Keratinocyte (primary cell): ENCODE data around the gene YPEL4. TPM values are rescaled to one million over a fixed set of nuclear protein-coding genes. Genes with fewer than 3 reads are reported as not detected.

Experiments
- DNase-seq: peaks from one replicate; pipeline ENCODE4 v3.0.0-alpha.2; 2011; ENCODE audit warnings: low read depth, missing footprints, low spot score
- FAIRE-seq: peaks from 2 replicates; lab custom pipeline; 2011; peaks lifted over from hg19 to GRCh38; lab: Jason Lieb, UNC
- H2AFZ ChIP-seq: 2 replicates; pipeline ENCODE4 v1.6.0; 2012; ENCODE audit warnings: low read length, control low read depth, inconsistent platforms; ENCODE audit not compliant: control insufficient read depth
- H3K27ac ChIP-seq: 2 replicates; pipeline ENCODE4 v1.5.1; 2011; ENCODE audit warnings: low read length; ENCODE audit not compliant: control insufficient read depth, insufficient read depth
- H3K27me3 ChIP-seq: 3 replicates; pipeline ENCODE4 v1.6.0; 2011; ENCODE audit warnings: low read length; ENCODE audit not compliant: control insufficient read depth, insufficient read depth; ENCODE audit errors: extremely low read depth
- H3K36me3 ChIP-seq, 2 experiments: 2 replicates in 1 of 2; 3 replicates in 1 of 2; pipeline ENCODE4 v1.5.1; 2011; ENCODE audit warnings: low read length in 2 of 2, mild to moderate bottlenecking in 1 of 2; ENCODE audit not compliant: control insufficient read depth in 2 of 2, insufficient read depth in 2 of 2; ENCODE audit errors: extremely low read depth in 1 of 2
- H3K4me1 ChIP-seq: 3 replicates; pipeline ENCODE4 v1.5.1; 2011; ENCODE audit warnings: low read length; ENCODE audit not compliant: control insufficient read depth, insufficient read depth; ENCODE audit errors: extremely low read depth
- H3K4me2 ChIP-seq: 3 replicates; pipeline ENCODE4 v1.6.0; 2011; ENCODE audit warnings: low read depth, low read length; ENCODE audit not compliant: control insufficient read depth, insufficient read depth; ENCODE audit errors: extremely low read depth
- H3K4me3 ChIP-seq, 3 experiments: fragments of 200-600 bp in 1 of 3; sonication (generic) in 1 of 3; 2 replicates in 2 of 3; 3 replicates in 1 of 3; pipeline ENCODE4 v1.5.1; 2011 to 2016; ENCODE audit warnings: low read length in 3 of 3, mild to moderate bottlenecking in 3 of 3, control low read depth in 2 of 3, inconsistent platforms in 1 of 3, low read depth in 1 of 3, mixed read lengths in 1 of 3, mixed run types in 1 of 3, moderate library complexity in 1 of 3; ENCODE audit not compliant: control insufficient read depth in 2 of 3, insufficient read depth in 2 of 3; ENCODE audit errors: extremely low read depth in 1 of 3
- H3K79me2 ChIP-seq: 2 replicates; pipeline ENCODE4 v1.6.0; 2012; ENCODE audit warnings: low read length; ENCODE audit not compliant: control insufficient read depth, insufficient read depth
- H3K9ac ChIP-seq: 3 replicates; pipeline ENCODE4 v1.6.0; 2011; ENCODE audit warnings: low read length; ENCODE audit not compliant: control insufficient read depth, insufficient read depth; ENCODE audit errors: extremely low read depth
- H3K9me1 ChIP-seq: 3 replicates; pipeline ENCODE4 v1.6.0; 2011; ENCODE audit warnings: low read length; ENCODE audit not compliant: control insufficient read depth, insufficient read depth; ENCODE audit errors: extremely low read depth
- H3K9me3 ChIP-seq: 2 replicates; pipeline ENCODE4 v1.5.1; 2012; ENCODE audit warnings: low read depth, low read length; ENCODE audit not compliant: control insufficient read depth
- H4K20me1 ChIP-seq: 3 replicates; pipeline ENCODE4 v1.6.0; 2011; ENCODE audit warnings: low read length; ENCODE audit not compliant: control insufficient read depth, insufficient read depth; ENCODE audit errors: extremely low read depth
- EZH2 ChIP-seq: IDR thresholded peaks from one replicate; pipeline ENCODE4 v1.6.1; 2012; ENCODE audit warnings: inconsistent platforms, mild to moderate bottlenecking, low read length, moderate library complexity
- dilution Hi-C: fragments of 300-500 bp; cut with MboI; formaldehyde crosslinking; loops from one replicate; pipeline ENCODE4 v1.7.0; 2020; ENCODE audit warnings: low sequenced_read_pairs; ENCODE audit not compliant: extremely low pct_ligation_motif_present
- polyA plus RNA-seq, 5 experiments: library from polyadenylated mRNA; depleted of rRNA in 3 of 5; stranded (reverse) in 3 of 5; stranded (forward) in 1 of 5; unstranded in 1 of 5; fragments of >200 nt; gene quantifications; 1 replicate in 1 of 5; 2 replicates in 3 of 5; 3 replicates in 1 of 5; pipeline versions ENCODE4 v1.2.1 to v1.2.3, GENCODE V29; 2011 to 2012; ENCODE audit warnings: missing spikeins in 2 of 5, low read depth in 1 of 5, low replicate concordance in 1 of 5
- TF ChIP-seq, protein P1 (sequence below), 3 experiments: IDR thresholded peaks in 1 of 3; conservative IDR thresholded peaks in 1 of 3; optimal IDR thresholded peaks in 1 of 3; 2 replicates in 2 of 3; 3 replicates in 1 of 3; pipeline versions ENCODE3 to v1.5.1; 2011; ENCODE audit warnings: low read length in 3 of 3, mild to moderate bottlenecking in 3 of 3, moderate library complexity in 2 of 3, control low read depth in 1 of 3, inconsistent platforms in 1 of 3; ENCODE audit not compliant: insufficient read depth in 2 of 3; ENCODE audit errors: extremely low read depth in 1 of 3

Gene YPEL4
- polyA plus RNA-seq, 1 donor (not counting 4 experiments of a cell fraction or from before 2014, with no cell fraction given) = not detected

DNA sequence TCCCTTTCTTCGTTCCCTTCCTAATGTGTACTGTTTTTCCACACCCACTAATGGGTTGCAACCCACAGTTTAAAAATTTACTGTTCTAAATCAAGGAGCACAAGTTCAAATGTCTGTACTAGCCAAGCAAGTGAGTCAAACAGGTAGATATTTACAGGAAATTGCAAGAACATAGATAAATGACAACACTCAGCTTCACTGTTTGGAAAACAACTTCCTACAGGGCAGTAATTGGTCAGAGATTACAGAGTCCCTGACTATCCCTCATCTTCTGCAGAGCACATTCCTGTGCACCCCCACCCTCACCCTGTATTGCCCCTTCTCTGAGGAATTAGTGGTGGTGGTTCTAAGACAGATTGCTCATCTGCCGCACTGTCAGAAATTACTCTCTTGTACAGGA, 50.3 kb downstream of the YPEL4 start:
- dilution Hi-C loops = no loop called here
- Histone ChIP-seq H2AFZ (no peak overlapping the region), H3K4me1 (peaks cover 6% of the 10 kb centered on the region), H3K27ac (no peak overlapping the region), H4K20me1 (no peaks in the 10 kb centered on the region), H3K9ac (no peak overlapping the region), H3K9me1 (no peaks in the 10 kb centered on the region), H3K9me3 (no peaks in the 10 kb centered on the region), H3K27me3 (peaks cover 3% of the 10 kb centered on the region), H3K4me3 (no peak overlapping the region), H3K79me2 (no peaks in the 10 kb centered on the region), H3K36me3 (no peaks in the 10 kb centered on the region), H3K4me2 (no peak overlapping the region)
- TF ChIP-seq EZH2 = no peak
- TF ChIP-seq, protein P1, sequence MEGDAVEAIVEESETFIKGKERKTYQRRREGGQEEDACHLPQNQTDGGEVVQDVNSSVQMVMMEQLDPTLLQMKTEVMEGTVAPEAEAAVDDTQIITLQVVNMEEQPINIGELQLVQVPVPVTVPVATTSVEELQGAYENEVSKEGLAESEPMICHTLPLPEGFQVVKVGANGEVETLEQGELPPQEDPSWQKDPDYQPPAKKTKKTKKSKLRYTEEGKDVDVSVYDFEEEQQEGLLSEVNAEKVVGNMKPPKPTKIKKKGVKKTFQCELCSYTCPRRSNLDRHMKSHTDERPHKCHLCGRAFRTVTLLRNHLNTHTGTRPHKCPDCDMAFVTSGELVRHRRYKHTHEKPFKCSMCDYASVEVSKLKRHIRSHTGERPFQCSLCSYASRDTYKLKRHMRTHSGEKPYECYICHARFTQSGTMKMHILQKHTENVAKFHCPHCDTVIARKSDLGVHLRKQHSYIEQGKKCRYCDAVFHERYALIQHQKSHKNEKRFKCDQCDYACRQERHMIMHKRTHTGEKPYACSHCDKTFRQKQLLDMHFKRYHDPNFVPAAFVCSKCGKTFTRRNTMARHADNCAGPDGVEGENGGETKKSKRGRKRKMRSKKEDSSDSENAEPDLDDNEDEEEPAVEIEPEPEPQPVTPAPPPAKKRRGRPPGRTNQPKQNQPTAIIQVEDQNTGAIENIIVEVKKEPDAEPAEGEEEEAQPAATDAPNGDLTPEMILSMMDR (optimal IDR thresholded peaks at IDR 0.05 in 1 of 3, IDR thresholded peaks at IDR 0.05 in 1 of 3, conservative IDR thresholded peaks at IDR 0.05 in 1 of 3; ENCODE audit: extremely low read depth in 1 of 3, insufficient read depth in 2 of 3, low read length in 3 of 3) = no peak
- FAIRE-seq (no peak), DNase-seq (no peak)

DNA sequence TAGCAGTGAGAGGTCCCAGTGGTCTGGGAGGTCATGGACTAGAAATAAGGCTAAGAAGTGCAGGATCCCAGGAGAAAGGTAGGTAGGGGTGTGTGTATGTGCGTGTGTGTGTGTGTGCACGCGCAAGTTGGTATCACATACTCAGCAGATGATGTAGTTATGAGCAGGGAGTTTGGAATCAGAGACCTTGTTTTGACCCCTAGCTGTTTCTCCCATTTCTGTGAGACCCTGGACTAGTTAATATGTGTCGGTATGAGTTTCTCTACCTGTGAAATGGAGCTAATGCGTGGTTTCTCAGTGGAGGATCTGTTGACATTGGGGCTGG, 50.9 kb downstream of the YPEL4 start:
- no peak for TF ChIP-seq EZH2
- TF ChIP-seq, protein P1 (optimal IDR thresholded peaks at IDR 0.05 in 1 of 3, IDR thresholded peaks at IDR 0.05 in 1 of 3, conservative IDR thresholded peaks at IDR 0.05 in 1 of 3; ENCODE audit: extremely low read depth in 1 of 3, insufficient read depth in 2 of 3, low read length in 3 of 3) = no peak
- Histone ChIP-seq H3K9me1 (no peaks in the 10 kb centered on the region), H3K36me3 (no peaks in the 10 kb centered on the region), H3K27ac (no peak overlapping the region), H3K9ac (no peak overlapping the region), H3K4me1 (peaks cover 6% of the 10 kb centered on the region), H3K27me3 (peaks cover 3% of the 10 kb centered on the region), H3K79me2 (no peaks in the 10 kb centered on the region), H3K4me2 (peak overlapping the region; percentile 46), H3K4me3 (peak overlapping the region in 2 of 3 experiments; percentile 14 to 57), H2AFZ (peak overlapping the region; percentile 30), H4K20me1 (no peaks in the 10 kb centered on the region), H3K9me3 (no peaks in the 10 kb centered on the region)
- no peak for FAIRE-seq
- dilution Hi-C loops = no loop called here
- no peak for DNase-seq
